Panc1 (cell line): ENCODE measurements around the gene NRSN1.

Experiments
- CTCF ChIP-seq: fragments of 450-650 bp; IDR thresholded peaks from 2 replicates; pipeline ENCODE4 v1.5.1; 2017; ENCODE audit warnings: mild to moderate bottlenecking
- POLR2AphosphoS5 ChIP-seq: IDR thresholded peaks from 2 replicates; pipeline ENCODE4 v1.6.1; 2012; ENCODE audit warnings: mild to moderate bottlenecking, low read depth, low read length, moderate library complexity
- REST ChIP-seq, 2 experiments: IDR thresholded peaks; 2 replicates each; pipeline ENCODE4 v1.6.1; 2011 to 2012; ENCODE audit warnings: low read depth in 2 of 2, control low read depth in 1 of 2, low read length in 1 of 2, mild to moderate bottlenecking in 1 of 2, moderate library complexity in 1 of 2; ENCODE audit not compliant: insufficient read depth in 1 of 2
- SIN3A ChIP-seq: IDR thresholded peaks from 2 replicates; pipeline ENCODE4 v1.6.1; 2012; ENCODE audit warnings: low read depth, mild to moderate bottlenecking, low read length, moderate library complexity, borderline replicate concordance; ENCODE audit not compliant: insufficient read depth
- TCF7L2 ChIP-seq: IDR thresholded peaks from 2 replicates; pipeline ENCODE4 v1.6.1; 2011; ENCODE audit warnings: mild to moderate bottlenecking, low read depth, low read length, inconsistent platforms

- no peak for TF ChIP-seq CTCF
- no peak for TF ChIP-seq SIN3A
- no peak for TF ChIP-seq TCF7L2
- no peak for TF ChIP-seq POLR2AphosphoS5
- TF ChIP-seq REST (IDR thresholded peaks at IDR 0.05; ENCODE audit: insufficient read depth in 1 of 2, low read depth in 2 of 2, low read length in 1 of 2): no peak
Measured at GRCh38 chr6:24147511-24148153, 21.6 kb downstream of the NRSN1 start.
